Fibroblast of lung (primary cell): ENCODE data around the gene CRIP1. TPM values are rescaled to one million over a fixed set of nuclear protein-coding genes. Genes with fewer than 3 reads are reported as not detected.
A peak's percentile ranks its signal among the peaks of the same experiment; 100 is the strongest.

Experiments
- DNase-seq, 2 donors: peaks; one replicate each; pipeline versions ENCODE4 v3.0.0 to v3.0.0-alpha.2; 2010; ENCODE audit warnings: low read depth in 2 of 2
- H2AFZ ChIP-seq: 2 replicates; pipeline ENCODE4 v1.5.1; 2012; ENCODE audit warnings: low read length, control low read depth, inconsistent platforms
- H3K27ac ChIP-seq: 2 replicates; pipeline ENCODE4 v1.5.1; 2011; ENCODE audit warnings: low read length, control low read depth; ENCODE audit not compliant: insufficient read depth
- H3K27me3 ChIP-seq: 2 replicates; pipeline ENCODE4 v1.5.1; 2011; ENCODE audit warnings: mild to moderate bottlenecking, low read length; ENCODE audit not compliant: control insufficient read depth, insufficient read depth
- H3K36me3 ChIP-seq: 2 replicates; pipeline ENCODE4 v1.5.1; 2011; ENCODE audit warnings: low read length; ENCODE audit not compliant: control insufficient read depth, insufficient read depth
- H3K4me1 ChIP-seq: 2 replicates; pipeline ENCODE4 v1.5.1; 2011; ENCODE audit warnings: low read length; ENCODE audit not compliant: control insufficient read depth, insufficient read depth; ENCODE audit errors: extremely low read depth
- H3K4me2 ChIP-seq: 2 replicates; pipeline ENCODE4 v1.5.1; 2011; ENCODE audit warnings: low read length, control low read depth; ENCODE audit not compliant: insufficient read depth; ENCODE audit errors: extremely low read depth
- H3K4me3 ChIP-seq, 4 experiments: fragments of 200-600 bp in 1 of 4; sonication (generic) in 1 of 4; replicated peaks in 1 of 4; 2 replicates each; pipeline ENCODE4 v1.5.1; 2011 to 2016; ENCODE audit warnings: low read length in 4 of 4, low read depth in 3 of 4, mild to moderate bottlenecking in 3 of 4, control low read depth in 2 of 4, inconsistent platforms in 1 of 4, mixed read lengths in 1 of 4; ENCODE audit not compliant: insufficient read depth in 1 of 4; ENCODE audit errors: control extremely low read depth in 1 of 4
- H3K79me2 ChIP-seq: 2 replicates; pipeline ENCODE4 v1.5.1; 2012; ENCODE audit warnings: mild to moderate bottlenecking, low read length, inconsistent platforms; ENCODE audit not compliant: control insufficient read depth, insufficient read depth
- H3K9ac ChIP-seq: 2 replicates; pipeline ENCODE4 v1.5.1; 2011; ENCODE audit warnings: mild to moderate bottlenecking, low read length, control low read depth; ENCODE audit not compliant: insufficient read depth
- H3K9me3 ChIP-seq: 2 replicates; pipeline ENCODE4 v1.5.1; 2012; ENCODE audit warnings: low read depth, low read length; ENCODE audit not compliant: control insufficient read depth, insufficient read depth
- H4K20me1 ChIP-seq: 2 replicates; pipeline ENCODE4 v1.5.1; 2011; ENCODE audit warnings: low read length; ENCODE audit not compliant: control insufficient read depth, insufficient read depth; ENCODE audit errors: extremely low read depth
- EZH2 ChIP-seq: IDR thresholded peaks from 2 replicates; pipeline ENCODE4 v1.5.1; 2012; ENCODE audit warnings: low read length, control low read depth, mild to moderate bottlenecking; ENCODE audit errors: missing control alignments
- polyA plus RNA-seq, 2 donors: library from polyadenylated mRNA; depleted of rRNA in 1 of 2; stranded (reverse) in 1 of 2; unstranded in 1 of 2; fragments of >200 nt; gene quantifications; 2 replicates each; pipeline ENCODE4 v1.2.1, GENCODE V29; 2011 to 2012; ENCODE audit warnings: missing spikeins in 1 of 2
- total RNA-seq: library from RNA; depleted of rRNA; stranded (reverse); fragments of >200 nt; gene quantifications from 2 replicates; pipeline ENCODE4 v1.2.1, GENCODE V29; 2014
- TF ChIP-seq, protein P1 (sequence below), 2 donors: IDR thresholded peaks in 1 of 2; conservative IDR thresholded peaks in 1 of 2; 1 replicate in 1 of 2; 2 replicates in 1 of 2; pipeline ENCODE4 v1.5.1; 2011 to 2012; ENCODE audit warnings: low read length in 2 of 2, control low read depth in 1 of 2, inconsistent platforms in 1 of 2, low read depth in 1 of 2, mild to moderate bottlenecking in 1 of 2

CRIP1 gene
- total and polyA plus RNA-seq, 2 donors (not counting 1 experiment from before 2014, with no cell fraction given), result 2.5 to 3.0 TPM

DNA sequence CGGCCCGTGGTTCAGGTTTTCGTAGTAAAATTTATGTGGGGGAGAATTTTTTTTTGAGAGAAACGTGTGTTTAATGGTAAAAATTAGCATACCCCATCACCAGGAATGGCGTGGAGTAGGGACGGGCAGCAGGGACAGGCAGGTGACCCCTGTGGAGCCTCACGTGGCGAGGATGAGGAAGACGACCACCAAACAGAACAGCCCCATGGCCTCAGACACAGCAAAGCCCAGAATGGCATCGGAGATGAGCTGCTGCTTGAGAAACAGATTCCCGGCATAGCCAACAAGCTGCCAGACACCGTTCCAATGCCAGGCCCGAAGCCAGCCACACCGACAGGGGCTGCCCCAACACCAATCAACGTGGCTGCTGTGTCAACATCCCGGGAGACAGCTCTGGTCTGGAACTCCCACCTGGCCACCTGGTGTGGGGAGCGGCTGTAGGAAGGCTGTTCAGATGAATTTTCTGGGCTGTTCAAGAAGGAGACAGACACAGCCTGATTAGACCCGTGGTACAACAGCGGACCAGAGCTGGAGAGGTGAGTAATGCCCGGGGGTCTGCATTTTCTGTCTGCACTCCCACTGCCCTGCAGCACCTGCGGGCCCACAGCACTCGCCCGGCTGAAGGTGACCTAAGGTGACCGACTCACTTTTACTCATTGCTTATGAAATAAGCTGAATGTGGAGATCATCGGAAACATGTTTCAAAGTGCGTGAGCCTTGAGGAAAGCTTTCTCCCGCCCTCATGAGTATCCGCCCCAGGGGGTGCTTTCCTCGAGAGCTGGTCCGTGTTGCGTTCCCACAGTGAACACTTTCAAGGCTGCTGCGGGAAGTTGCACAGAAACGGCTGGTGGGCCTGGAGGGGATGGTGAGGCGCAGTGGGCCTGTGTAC, 50.2 kb downstream of the CRIP1 start:
- DNase-seq, result no peak
- Histone ChIP-seq H3K4me1 (no peaks in the 10 kb centered on the region), H3K36me3 (no peaks in the 10 kb centered on the region), H3K27ac (no peak overlapping the region), H3K79me2 (no peaks in the 10 kb centered on the region), H3K4me2 (no peak overlapping the region), H3K27me3 (peaks cover 2% of the 10 kb centered on the region), H3K4me3 (no peak overlapping the region), H4K20me1 (no peaks in the 10 kb centered on the region), H2AFZ (no peak overlapping the region), H3K9ac (no peak overlapping the region), H3K9me3 (no peaks in the 10 kb centered on the region)
- TF ChIP-seq, protein P1, sequence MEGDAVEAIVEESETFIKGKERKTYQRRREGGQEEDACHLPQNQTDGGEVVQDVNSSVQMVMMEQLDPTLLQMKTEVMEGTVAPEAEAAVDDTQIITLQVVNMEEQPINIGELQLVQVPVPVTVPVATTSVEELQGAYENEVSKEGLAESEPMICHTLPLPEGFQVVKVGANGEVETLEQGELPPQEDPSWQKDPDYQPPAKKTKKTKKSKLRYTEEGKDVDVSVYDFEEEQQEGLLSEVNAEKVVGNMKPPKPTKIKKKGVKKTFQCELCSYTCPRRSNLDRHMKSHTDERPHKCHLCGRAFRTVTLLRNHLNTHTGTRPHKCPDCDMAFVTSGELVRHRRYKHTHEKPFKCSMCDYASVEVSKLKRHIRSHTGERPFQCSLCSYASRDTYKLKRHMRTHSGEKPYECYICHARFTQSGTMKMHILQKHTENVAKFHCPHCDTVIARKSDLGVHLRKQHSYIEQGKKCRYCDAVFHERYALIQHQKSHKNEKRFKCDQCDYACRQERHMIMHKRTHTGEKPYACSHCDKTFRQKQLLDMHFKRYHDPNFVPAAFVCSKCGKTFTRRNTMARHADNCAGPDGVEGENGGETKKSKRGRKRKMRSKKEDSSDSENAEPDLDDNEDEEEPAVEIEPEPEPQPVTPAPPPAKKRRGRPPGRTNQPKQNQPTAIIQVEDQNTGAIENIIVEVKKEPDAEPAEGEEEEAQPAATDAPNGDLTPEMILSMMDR (conservative IDR thresholded peaks at IDR 0.05 in 1 of 2, IDR thresholded peaks at IDR 0.05 in 1 of 2; ENCODE audit: low read depth in 1 of 2, low read length in 2 of 2), result no peak
- TF ChIP-seq EZH2, result no peak

DNA sequence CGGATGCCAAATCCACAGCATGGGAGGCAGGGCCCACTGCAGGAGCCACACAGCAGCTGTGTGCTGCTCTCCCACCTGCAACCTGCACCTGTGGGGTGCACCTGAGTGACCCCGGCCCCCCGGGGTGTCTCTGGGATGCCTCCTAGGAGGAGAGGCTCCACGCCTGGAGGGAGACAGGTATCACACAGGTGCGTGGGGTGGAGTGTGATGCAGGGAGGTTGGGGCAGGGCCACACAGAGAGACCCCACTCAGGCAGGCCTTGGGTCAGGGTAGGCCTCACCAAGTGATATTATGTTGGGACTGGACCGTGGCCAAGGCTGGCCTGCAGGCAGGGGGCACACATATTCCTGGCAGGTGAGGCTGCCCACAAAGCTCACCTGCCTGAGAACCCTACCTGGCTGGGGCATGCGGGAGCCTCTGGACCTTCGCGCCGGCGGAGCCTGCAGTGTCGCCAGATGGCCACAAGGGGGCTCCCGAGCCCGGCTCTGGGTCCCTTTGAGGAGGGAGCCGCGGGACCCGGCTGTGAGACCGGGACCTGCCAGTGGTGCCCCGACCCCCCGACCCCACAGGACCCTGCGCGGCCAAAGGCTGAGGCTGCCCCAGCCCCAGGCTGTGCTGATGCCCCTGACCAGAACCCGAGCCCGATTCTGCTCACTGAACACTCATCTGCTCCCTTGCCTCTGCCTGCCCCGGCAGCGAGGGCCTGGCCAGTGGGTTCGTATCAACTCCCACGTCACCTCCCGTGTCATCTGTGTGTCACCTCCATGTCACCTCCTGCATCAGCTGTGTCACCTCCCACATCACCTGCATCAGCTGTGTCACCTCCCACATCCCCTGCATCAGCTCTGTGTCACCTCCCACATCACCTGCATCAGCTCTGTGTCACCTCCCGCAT, 51.1 kb downstream of the CRIP1 start:
- no peak overlapping the region for H3K4me3 ChIP-seq
- no peaks in the 10 kb centered on the region for H3K79me2 ChIP-seq
- H3K27me3 ChIP-seq, result peaks cover 2% of the 10 kb centered on the region
- H3K36me3 ChIP-seq, result no peaks in the 10 kb centered on the region
- H4K20me1 ChIP-seq, result no peaks in the 10 kb centered on the region
- H3K9me3 ChIP-seq, result no peaks in the 10 kb centered on the region
- no peak for DNase-seq
- H2AFZ ChIP-seq, result no peak overlapping the region
- no peak overlapping the region for H3K27ac ChIP-seq
- no peaks in the 10 kb centered on the region for H3K4me1 ChIP-seq
- no peak overlapping the region for H3K9ac ChIP-seq
- H3K4me2 ChIP-seq, result no peak overlapping the region
- no peak for TF ChIP-seq EZH2
- TF ChIP-seq, protein P1 (conservative IDR thresholded peaks at IDR 0.05 in 1 of 2, IDR thresholded peaks at IDR 0.05 in 1 of 2; ENCODE audit: low read depth in 1 of 2, low read length in 2 of 2), result peak; percentile 66 to 82

Other genes with a start within 250 kb of the CRIP1 start
- gene BTBD6, start 238.4 kb upstream of the CRIP1 start, total RNA-seq, result 39.5 and 49.9 TPM in 2 replicates
- 31.9 and 44.9 TPM in 2 replicates for gene BTBD6, start 238.4 kb upstream of the CRIP1 start, polyA plus RNA-seq
- gene BRF1, start 185.9 kb upstream of the CRIP1 start, total RNA-seq, result 26.5 and 33.4 TPM in 2 replicates
- 7.4 and 8.4 TPM in 2 replicates for gene BRF1, start 185.9 kb upstream of the CRIP1 start, polyA plus RNA-seq
- gene PACS2, start 172.1 kb upstream of the CRIP1 start, total RNA-seq, result 36.2 and 52.5 TPM in 2 replicates
- gene PACS2, start 172.1 kb upstream of the CRIP1 start, polyA plus RNA-seq, result 20.3 and 23.2 TPM in 2 replicates
- gene TEX22, start 88.3 kb upstream of the CRIP1 start, total RNA-seq, result 0.33 and 0.51 TPM in 2 replicates
- 0.02 and 0.05 TPM in 2 replicates for gene TEX22, start 88.3 kb upstream of the CRIP1 start, polyA plus RNA-seq
- 27.2 and 29.7 TPM in 2 replicates for gene MTA1, start 67.1 kb upstream of the CRIP1 start, total RNA-seq
- gene MTA1, start 67.1 kb upstream of the CRIP1 start, polyA plus RNA-seq, result 28.6 and 35.4 TPM in 2 replicates
- 37.5 and 68.5 TPM in 2 replicates for gene CRIP2, start 12.1 kb upstream of the CRIP1 start, total RNA-seq
- 58.9 and 59.8 TPM in 2 replicates for gene CRIP2, start 12.1 kb upstream of the CRIP1 start, polyA plus RNA-seq
- 1.0 and 2.5 TPM in 2 replicates for gene TEDC1, start 4.4 kb downstream of the CRIP1 start, total RNA-seq
- 0.69 and 2.1 TPM in 2 replicates for gene TEDC1, start 4.4 kb downstream of the CRIP1 start, polyA plus RNA-seq
- 5.1 and 8.0 TPM in 2 replicates for gene TMEM121, start 39.7 kb downstream of the CRIP1 start, total RNA-seq
- gene TMEM121, start 39.7 kb downstream of the CRIP1 start, polyA plus RNA-seq, result 0.30 and 0.45 TPM in 2 replicates